ENCODE results near the gene VHLL.

DNA sequence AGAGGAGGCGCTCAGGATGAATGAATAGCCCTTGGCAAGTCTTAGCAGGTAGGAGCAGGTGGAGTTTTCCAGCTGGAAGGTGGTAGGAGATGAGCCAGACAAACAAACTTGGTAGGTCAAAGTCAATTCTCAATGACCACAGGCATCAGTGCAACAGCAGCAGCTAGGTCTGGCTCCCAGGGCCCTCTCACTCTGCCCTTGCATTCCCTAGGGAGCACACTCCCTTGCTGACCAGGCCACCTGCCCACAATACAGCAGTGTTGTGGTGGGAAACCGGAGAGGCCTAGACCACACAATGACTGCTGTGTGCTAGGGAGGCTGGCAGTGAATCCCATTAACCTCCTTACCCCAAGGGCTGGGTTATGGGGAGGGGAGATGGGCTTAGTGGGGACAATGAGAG, 38.2 kb downstream of the VHLL start:
- TF ChIP-seq, protein P1, sequence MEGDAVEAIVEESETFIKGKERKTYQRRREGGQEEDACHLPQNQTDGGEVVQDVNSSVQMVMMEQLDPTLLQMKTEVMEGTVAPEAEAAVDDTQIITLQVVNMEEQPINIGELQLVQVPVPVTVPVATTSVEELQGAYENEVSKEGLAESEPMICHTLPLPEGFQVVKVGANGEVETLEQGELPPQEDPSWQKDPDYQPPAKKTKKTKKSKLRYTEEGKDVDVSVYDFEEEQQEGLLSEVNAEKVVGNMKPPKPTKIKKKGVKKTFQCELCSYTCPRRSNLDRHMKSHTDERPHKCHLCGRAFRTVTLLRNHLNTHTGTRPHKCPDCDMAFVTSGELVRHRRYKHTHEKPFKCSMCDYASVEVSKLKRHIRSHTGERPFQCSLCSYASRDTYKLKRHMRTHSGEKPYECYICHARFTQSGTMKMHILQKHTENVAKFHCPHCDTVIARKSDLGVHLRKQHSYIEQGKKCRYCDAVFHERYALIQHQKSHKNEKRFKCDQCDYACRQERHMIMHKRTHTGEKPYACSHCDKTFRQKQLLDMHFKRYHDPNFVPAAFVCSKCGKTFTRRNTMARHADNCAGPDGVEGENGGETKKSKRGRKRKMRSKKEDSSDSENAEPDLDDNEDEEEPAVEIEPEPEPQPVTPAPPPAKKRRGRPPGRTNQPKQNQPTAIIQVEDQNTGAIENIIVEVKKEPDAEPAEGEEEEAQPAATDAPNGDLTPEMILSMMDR (IDR thresholded peaks at IDR 0.05; ENCODE audit: poor library complexity), result no peak
- TF ChIP-seq EZH2 (IDR thresholded peaks at IDR 0.05; ENCODE audit: borderline replicate concordance), result no peak
- TF ChIP-seq EZH2phosphoT487 (IDR thresholded peaks at IDR 0.05; ENCODE audit: low read depth, severe bottlenecking, unreplicated experiment), result no peak
